Measurements from ENCODE around the gene KRTAP25-1.

- TF ChIP-seq POLR2AphosphoS5 (IDR thresholded peaks at IDR 0.05; ENCODE audit: low read depth, low read length): no peak
- TF ChIP-seq POLR2A (IDR thresholded peaks at IDR 0.05; ENCODE audit: low read depth, low read length): no peak
Observed at GRCh38 chr21:30326390-30326789, 37.1 kb upstream of the KRTAP25-1 start.
